IPS-18c (cell line): ENCODE measurements around the gene TMTC2.

Experiments used
- H3K4me3 ChIP-seq: 2 replicates; pipeline ENCODE4 v1.7.0; 2013; ENCODE audit warnings: low read depth, mild to moderate bottlenecking, low read length, moderate library complexity; ENCODE audit not compliant: insufficient read depth
- H3K9me3 ChIP-seq: one replicate; pipeline ENCODE4 v1.6.1; 2013; ENCODE audit warnings: mild to moderate bottlenecking, low read length, moderate library complexity; ENCODE audit not compliant: control insufficient read depth, insufficient read depth

The TMTC2 gene

GRCh38 chr12:83128540-83128939 lies 441.8 kb downstream of the TMTC2 start:
- Histone ChIP-seq H3K4me3 (no peak overlapping the region), H3K9me3 (no peaks in the 10 kb centered on the region)

- Histone ChIP-seq H3K4me3 (no peak overlapping the region), H3K9me3 (no peaks in the 10 kb centered on the region)
These were observed 443.5 kb downstream of the TMTC2 start for GRCh38 chr12:83130178-83130577.

- Histone ChIP-seq H3K9me3 (no peaks in the 10 kb centered on the region), H3K4me3 (no peak overlapping the region)
These were observed 445.7 kb downstream of the TMTC2 start for GRCh38 chr12:83132360-83132759.

- Histone ChIP-seq H3K4me3 (no peak overlapping the region), H3K9me3 (peaks cover 5% of the 10 kb centered on the region)
These were observed 449.7 kb downstream of the TMTC2 start for GRCh38 chr12:83136411-83136810.

- H3K9me3 ChIP-seq, result peaks cover 5% of the 10 kb centered on the region
- H3K4me3 ChIP-seq, result no peak overlapping the region
These were observed 453.4 kb downstream of the TMTC2 start for GRCh38 chr12:83140135-83140534.

- Histone ChIP-seq H3K4me3 (no peak overlapping the region), H3K9me3 (peaks cover 5% of the 10 kb centered on the region)
These were observed 454.8 kb downstream of the TMTC2 start for GRCh38 chr12:83141460-83141994.

- peaks cover 5% of the 10 kb centered on the region for H3K9me3 ChIP-seq
- H3K4me3 ChIP-seq, result no peak overlapping the region
These were observed 456.2 kb downstream of the TMTC2 start for GRCh38 chr12:83142914-83143313.

GRCh38 chr12:83143950-83144349 lies 457.2 kb downstream of the TMTC2 start:
- Histone ChIP-seq H3K4me3 (no peak overlapping the region), H3K9me3 (peaks cover 5% of the 10 kb centered on the region)

GRCh38 chr12:83145325-83145840 lies 458.7 kb downstream of the TMTC2 start:
- H3K4me3 ChIP-seq, result no peak overlapping the region

GRCh38 chr12:83147341-83147740 lies 460.6 kb downstream of the TMTC2 start:
- no peaks in the 10 kb centered on the region for H3K9me3 ChIP-seq

More at GRCh38 chr12:83145325-83145840, 458.7 kb downstream of the TMTC2 start:
- no peaks in the 10 kb centered on the region for H3K9me3 ChIP-seq

GRCh38 chr12:83149987-83150386 lies 463.3 kb downstream of the TMTC2 start:
- Histone ChIP-seq H3K9me3 (no peaks in the 10 kb centered on the region), H3K4me3 (no peak overlapping the region)

More at GRCh38 chr12:83147341-83147740, 460.6 kb downstream of the TMTC2 start:
- no peak overlapping the region for H3K4me3 ChIP-seq

- no peak overlapping the region for H3K4me3 ChIP-seq
- H3K9me3 ChIP-seq, result no peaks in the 10 kb centered on the region
These were observed 463.9 kb downstream of the TMTC2 start for GRCh38 chr12:83150465-83151189.

GRCh38 chr12:83153177-83153576 lies 466.5 kb downstream of the TMTC2 start:
- Histone ChIP-seq H3K9me3 (no peaks in the 10 kb centered on the region), H3K4me3 (no peak overlapping the region)

- Histone ChIP-seq H3K9me3 (no peaks in the 10 kb centered on the region), H3K4me3 (no peak overlapping the region)
These were observed 470.1 kb downstream of the TMTC2 start for GRCh38 chr12:83156815-83157214.

- Histone ChIP-seq H3K9me3 (no peaks in the 10 kb centered on the region), H3K4me3 (no peak overlapping the region)
These were observed 470.9 kb downstream of the TMTC2 start for GRCh38 chr12:83157604-83158003.

GRCh38 chr12:83158613-83159207 lies 472.0 kb downstream of the TMTC2 start:
- Histone ChIP-seq H3K9me3 (no peaks in the 10 kb centered on the region), H3K4me3 (no peak overlapping the region)

GRCh38 chr12:83161456-83161855 lies 474.8 kb downstream of the TMTC2 start:
- H3K9me3 ChIP-seq, result no peaks in the 10 kb centered on the region
- no peak overlapping the region for H3K4me3 ChIP-seq

- no peak overlapping the region for H3K4me3 ChIP-seq
- H3K9me3 ChIP-seq, result no peaks in the 10 kb centered on the region
These were observed 482.0 kb downstream of the TMTC2 start for GRCh38 chr12:83168751-83169150.
